ENCODE measurements around the gene CAMTA1. TPM values are rescaled to one million over a fixed set of nuclear protein-coding genes. Genes with fewer than 3 reads are reported as not detected.

CAMTA1 gene
- total RNA-seq, 1 experiment from 2014 or later, result 105 TPM

DNA sequence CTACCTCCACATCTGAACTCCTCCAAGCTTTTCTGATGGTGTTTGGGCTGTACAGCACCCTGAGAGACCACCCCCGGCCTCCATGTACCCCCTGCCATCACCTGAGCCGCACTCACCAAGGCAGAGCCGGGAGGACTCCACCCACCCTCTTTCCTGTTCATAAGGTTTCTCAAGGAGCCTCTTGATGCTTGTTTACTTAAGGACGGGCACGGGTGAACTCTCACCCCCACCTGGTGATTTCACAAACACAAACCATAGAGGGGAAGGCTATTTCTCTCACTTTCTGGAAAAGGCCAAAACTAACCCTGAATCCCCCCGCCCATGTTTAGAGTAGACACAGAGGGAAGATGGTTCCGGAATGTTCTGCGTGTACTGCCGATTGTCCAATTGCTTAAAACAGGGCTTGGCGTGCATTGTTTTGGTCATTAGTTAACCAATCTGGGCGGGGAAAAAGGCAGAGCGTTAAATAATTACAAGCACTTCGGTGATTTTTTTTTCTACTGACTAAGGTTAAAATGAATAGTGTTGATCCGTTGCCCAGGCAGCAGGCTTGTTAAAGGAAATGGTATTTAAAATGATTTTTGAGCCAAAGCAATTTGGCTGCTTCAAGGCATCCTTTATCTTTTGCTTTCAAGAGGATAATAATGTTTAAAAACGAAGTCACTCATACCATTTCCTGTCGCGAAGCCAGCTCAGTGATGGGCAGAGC lies 706.0 kb downstream of the CAMTA1 start:
- peak; percentile 38 for DNase-seq (ENCODE audit: low read depth)

DNA sequence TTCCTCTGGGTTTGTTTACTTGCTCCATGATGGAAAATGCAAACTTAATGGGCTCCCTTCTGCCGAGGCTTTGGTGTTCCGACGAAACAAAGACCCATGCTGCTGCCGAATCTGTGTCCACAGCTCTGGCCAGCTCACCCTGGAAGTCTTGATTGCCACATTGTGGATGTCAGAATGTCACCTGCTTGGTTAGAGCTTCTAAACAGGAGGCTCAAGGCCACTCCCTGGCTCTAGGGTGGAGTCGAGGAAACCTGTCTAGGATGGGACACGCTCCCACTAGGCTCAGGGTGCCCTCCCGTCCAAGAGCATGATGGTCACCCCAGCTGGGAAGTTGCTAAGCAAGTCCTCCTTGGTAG lies 706.5 kb downstream of the CAMTA1 start:
- DNase-seq (ENCODE audit: low read depth), result no peak

DNA sequence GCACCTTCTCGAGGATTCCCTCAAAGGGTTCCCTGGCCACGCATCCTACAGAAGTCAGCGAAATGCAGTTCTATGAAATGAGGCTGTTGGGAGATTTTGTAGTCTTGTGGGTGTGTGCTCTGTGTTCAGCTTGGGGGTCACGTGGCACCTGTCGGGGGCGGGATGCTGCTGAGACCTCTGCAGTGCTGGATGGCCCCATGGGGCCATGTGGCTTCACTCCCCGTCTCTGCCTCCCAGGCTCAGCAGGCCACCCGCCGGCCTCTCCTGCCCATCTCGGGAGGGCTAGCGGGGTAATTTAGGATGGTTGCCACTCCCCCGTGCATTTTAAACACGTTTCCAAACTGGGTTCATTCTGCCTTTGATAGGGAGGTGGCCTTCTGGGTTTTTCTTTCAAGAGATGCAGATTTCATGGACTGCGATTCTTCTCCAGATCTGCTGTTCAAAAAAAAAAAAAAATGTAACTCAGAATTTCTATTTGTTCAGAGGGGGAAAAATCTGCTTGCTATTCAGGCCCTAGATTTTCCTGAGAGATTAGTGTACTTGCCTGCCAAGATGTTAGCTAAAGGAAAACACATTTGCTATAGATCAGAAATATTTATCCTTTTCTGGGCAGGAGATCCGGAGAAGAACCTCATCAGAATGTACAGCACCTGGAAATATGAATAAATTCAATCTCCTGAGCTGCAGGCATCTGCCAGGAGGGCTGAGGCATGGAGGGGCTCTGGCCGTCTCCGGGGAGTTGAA lies 708.6 kb downstream of the CAMTA1 start:
- DNase-seq (ENCODE audit: low read depth), result no peak

DNA sequence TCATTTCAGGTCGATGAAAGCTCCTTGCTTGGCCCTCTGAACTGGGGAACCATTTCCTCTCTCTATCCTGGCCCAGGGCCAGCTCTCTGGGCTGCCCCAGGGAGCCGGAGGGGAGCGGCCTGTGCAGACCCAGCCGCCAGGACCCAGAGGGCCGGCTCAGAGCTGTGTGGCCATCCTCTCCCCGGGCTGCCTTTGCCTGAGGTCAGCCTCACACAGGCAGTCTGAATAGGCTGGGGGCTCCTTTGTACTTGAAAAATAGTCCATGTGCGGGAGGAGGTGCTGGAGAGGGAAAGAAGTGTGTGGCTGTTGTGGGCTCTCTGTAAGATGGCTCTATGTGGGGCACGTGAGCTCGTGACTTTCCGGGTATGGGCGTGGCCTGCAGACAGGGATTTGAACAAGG lies 710.7 kb downstream of the CAMTA1 start:
- DNase-seq (ENCODE audit: low read depth), result no peak

DNA sequence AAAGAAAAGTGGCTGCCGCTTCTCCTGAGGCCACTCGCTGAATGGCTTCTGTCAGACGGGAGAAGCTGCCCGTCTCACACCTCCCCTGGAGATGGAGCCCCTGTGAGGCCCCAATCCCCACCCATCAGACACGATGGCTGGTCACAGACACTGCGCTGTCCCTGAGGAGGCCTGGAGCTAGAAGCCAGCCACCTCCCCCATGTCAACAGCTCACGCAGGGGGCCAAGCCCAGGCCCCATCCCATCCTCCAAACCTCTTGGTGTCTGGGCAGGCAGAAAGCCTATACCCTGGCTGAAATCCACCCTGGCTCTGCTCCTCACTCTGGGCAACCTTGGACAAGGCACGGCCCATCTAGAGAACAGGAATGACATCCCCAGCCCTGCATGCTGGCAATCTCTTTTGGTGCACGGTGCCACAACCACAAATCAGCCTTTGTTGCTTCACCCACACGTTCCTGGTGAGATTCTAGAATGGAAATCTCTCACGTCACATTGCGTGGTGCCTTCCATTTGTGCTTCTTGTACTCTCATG lies 711.9 kb downstream of the CAMTA1 start:
- DNase-seq (ENCODE audit: low read depth), result no peak

DNA sequence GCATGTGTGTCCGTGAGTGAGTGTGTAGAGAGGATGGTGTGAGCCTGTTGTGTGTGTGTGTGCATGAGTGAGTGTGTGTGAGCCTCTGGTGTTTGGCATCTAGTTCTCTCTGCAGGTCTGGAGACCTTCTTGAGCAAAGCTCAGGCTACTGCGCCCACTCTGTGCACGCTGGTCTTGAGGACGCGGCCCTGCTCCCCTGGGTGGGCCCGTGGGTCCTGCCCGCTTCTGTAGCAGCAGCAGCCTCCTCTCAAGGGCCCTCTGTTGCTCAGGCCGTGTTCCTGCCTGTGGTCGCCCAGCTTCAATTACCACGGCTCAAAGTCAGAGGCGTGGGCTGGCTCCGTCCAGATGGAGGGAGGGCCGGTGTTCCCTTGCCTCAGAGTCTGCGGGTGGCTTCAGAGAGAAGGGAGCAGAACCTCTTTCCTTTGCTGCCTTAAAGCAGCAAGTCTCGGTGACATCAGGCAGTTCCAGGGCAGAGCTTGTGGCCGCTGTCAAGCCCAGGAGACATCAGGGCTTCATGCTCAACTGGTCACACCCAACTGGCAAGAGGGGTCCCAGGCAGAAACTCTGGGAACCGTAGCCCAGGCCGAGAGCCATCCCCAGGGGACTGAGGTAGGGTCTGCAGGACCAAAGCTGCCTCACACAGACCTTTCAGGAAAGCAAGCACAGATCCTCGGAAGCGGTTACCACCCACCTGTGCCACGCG lies 715.3 kb downstream of the CAMTA1 start:
- DNase-seq (ENCODE audit: low read depth), result no peak

DNA sequence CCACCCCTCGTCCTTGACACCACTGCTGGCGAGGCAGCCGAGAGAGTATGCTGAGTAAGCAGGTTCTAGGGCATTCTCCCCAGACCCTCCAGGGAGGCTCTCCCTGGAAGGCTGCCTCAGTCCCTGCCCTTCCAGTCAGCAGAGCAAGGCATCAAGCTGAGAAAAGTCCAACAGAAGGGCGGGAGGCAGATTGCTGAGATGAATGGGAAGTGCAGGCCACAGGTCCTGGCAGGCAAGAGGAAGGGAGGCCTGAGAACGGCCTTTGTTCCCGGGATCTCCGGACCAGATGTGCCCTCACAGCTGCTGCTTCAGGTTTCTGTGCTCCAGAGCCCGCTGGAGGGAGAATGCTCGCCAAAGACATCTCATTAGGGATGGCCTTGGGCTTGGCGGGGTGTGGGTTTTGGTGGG lies 715.8 kb downstream of the CAMTA1 start:
- DNase-seq (ENCODE audit: low read depth), result no peak

DNA sequence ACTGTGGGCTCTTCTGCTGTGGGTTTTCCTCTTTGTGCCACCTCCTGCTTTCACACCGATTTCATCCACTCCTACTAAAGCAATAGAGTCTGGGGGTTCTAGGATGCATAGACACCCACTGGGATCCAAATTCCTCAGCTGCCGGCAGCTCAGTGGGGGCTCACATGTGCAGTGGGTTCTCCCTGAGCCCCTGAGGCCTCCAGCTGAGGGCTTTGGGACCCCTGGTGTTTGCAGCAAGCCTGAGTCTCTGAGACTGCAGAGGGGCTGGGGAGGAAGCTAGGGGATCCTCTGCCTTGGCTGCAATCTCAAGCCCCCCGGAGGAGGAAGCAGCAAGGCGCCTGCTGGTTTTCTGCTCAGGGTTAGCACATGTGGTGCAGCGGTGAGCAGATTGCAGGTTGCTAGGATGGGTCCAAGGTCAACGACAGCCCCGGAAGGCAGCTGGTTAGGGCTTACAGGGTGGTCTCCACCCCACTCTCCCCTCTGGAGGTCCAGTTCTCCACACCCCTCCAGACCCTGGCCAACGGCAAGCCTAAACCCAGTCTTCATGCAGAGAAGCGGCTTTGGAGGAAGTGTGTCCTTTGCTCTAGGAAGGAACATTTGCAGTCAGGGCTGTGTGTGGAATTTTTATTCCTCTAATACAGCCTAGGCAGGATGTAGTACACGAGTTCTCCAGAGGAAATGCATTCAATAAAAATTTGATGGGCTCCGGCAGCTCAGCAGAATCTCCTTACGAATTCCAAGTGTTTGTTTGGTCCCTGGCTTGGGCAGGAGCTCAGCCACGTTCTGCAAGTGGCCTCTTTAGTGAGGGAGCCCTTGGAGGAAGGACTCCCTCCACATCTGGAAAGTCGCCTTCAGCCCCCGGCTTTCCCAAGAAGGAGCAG lies 716.7 kb downstream of the CAMTA1 start:
- no peak for DNase-seq (ENCODE audit: low read depth)

DNA sequence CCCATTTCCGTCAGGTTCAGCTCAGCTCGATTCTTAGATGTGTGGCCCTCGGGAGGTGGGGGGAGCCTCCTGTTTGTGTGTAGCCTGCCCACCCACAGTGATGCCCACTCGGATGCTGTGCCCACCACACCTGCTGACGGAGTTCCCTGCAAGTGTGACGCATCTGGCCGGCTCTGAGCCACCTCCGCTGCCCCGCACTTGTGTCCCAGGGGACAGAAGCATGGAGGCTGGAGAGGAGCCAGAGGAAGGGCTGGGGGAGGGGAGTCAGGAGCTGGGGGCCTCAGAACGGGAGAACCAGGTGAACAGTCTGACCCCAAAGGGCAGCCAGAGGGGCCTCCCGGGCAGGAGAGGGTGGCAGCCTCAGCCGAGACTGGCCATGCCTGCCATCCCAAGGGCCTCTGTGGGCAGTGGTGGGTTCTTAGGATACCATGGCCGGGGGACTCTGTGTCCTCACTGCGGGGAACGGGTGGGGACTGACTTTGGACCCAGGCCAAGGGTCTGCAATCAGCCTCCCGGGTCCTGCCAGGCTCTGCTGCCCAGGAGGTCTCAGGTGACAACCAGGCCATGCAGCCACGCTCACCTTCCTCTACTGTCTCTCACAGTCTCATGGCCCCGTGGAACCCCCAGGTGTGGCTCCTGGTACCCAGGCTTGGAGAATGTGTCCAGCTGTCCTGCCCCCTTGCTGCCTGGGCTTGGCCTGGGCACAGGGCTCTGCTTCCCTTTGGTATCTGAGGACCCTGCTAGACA lies 718.6 kb downstream of the CAMTA1 start:
- DNase-seq (ENCODE audit: low read depth), result no peak

DNA sequence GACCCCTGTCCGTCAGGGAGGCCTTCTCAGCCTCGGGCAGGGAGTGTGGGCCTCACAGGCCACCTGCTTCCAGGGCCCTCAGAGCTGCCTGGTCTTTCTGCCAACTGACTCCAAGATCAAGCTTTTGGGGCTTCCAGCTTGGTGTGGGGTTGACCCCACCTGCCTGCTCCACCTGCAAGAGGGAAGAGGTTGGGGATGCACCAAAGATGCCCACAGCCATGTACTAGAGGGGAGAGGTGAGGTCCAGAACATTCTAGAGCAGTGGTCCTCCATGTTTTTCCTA lies 719.1 kb downstream of the CAMTA1 start:
- no peak for DNase-seq (ENCODE audit: low read depth)

DNA sequence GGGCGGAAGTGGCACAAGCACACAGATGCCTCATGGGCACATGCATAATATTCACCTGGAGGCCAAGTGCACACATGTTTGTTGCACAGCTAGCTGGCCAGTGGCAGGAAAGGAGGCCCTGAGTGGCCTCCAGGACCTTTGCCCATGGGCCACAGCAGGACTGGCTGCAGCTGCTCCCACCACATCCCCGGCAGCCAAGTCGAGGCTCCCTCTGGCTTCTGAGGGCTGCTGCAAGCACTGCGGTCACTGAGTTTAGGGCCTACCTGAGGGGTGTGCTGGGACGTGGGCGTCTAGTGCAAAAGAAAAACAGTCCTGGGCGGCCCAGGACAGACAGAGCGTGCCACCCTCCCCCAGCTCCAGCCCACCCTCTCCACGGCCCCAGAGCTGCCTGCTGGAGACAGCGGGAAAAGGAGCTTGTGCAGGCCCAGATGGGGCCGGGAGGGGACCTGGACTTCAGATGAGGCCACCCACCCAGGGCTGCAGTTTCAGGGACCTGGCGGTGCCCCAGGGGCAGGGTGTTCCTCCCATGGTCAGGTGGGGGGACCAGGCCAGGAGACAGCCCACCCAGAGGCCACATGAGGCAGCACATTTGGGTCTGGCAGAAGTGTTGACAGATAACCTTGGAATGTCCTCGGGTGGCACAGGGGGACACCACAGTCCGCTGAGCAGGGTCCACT lies 720.0 kb downstream of the CAMTA1 start:
- DNase-seq (ENCODE audit: low read depth), result no peak

DNA sequence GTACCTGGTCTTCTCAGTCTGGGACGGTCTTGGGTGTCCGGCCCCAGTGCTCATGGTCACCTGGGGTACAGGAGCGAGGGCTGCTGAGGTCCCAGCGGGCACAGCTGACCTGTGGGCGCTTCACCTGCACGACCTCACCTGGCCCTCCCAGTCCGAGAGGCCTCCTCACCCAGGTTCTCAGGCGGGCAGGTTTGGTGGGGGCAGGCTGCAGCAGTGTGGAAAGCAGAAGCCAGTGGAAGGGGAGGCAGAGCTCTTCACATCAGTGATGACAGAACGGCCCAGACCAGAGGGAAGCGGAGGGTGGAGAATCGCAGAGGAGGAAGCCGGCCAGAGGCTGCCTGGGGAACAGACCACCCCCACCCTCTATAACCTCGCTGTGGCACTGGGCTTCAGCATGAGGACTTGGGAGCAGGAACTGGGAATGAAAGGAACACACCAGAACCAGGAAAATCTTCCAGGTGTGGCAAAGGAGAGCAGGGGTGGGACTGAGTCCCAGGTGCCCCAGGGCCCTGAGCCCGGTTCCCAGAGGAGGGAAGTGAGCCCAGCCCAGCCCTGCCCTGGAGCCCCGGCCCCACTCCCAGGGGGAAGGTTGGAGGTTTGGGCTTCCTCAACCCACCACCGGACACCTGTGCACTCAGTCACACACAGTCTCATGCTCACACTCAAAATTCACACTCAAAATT lies 720.7 kb downstream of the CAMTA1 start:
- no peak for DNase-seq (ENCODE audit: low read depth)

DNA sequence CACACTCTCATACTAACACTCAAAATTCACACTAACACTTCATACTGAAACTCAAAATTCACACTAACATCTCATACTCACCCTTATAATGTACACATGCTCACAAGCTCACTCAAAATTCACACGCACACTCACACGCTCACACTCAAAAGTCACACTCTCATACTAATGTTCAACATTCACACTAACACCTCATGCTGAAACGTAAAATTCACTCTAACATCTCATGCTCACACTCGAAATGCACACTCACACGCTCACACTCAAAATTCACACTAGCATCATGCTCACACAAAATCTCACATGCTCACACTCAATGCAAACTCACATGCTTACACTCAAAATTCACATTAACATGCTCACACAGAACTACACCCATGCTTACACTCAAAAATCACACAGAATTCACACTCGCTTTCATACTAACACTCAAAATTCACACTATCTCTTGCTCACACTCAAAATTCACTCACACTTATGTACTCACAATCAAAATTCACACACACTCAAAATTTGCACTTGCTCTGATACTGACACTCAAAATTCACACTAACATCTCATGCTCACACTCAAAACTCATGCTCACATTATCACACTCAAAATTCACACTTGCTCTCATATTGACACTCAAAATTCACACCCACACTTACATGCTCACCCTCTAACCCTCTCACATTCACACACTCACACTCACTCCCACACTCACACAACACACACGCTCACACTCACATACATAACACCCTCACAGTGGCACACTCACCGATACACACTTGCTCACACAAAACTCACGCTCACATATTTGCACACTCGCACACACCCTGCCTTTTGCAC lies 721.4 kb downstream of the CAMTA1 start:
- no peak for DNase-seq (ENCODE audit: low read depth)

DNA sequence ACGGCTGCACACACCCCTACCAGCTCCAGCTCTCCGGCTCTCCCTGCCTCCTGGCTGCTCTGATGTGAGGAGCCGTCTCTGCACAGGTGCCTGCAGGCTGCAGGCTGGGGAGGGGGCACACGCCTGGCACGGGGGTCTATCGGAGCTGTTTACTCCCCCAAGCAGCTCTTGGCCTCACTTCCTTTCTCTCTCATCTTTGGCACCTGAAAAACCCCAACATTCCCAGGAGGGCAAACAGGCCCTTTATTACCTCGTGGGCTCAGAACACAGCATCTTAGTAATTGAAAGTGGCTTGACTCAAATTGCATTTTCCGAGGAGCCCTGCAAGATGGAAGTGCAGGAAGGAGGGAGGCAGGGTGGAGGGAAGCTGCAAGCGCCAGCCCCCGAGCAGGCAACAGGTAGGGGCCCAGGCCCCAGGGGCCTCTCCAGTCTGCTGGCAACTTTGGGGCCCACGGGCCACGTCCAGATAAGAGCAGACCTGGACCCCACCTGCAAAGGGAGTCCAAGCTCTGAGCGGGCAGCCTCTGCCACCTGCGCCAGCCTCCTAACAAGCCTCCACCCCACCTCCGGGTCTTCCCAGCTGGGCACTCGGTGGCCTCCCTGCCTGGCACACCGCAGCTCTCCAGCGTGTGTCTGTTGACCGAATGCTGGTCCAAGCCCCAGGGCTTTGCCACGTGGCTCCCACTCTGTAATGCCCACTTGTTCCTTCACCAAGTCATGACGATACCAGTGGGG lies 722.2 kb downstream of the CAMTA1 start:
- DNase-seq (ENCODE audit: low read depth), result no peak

DNA sequence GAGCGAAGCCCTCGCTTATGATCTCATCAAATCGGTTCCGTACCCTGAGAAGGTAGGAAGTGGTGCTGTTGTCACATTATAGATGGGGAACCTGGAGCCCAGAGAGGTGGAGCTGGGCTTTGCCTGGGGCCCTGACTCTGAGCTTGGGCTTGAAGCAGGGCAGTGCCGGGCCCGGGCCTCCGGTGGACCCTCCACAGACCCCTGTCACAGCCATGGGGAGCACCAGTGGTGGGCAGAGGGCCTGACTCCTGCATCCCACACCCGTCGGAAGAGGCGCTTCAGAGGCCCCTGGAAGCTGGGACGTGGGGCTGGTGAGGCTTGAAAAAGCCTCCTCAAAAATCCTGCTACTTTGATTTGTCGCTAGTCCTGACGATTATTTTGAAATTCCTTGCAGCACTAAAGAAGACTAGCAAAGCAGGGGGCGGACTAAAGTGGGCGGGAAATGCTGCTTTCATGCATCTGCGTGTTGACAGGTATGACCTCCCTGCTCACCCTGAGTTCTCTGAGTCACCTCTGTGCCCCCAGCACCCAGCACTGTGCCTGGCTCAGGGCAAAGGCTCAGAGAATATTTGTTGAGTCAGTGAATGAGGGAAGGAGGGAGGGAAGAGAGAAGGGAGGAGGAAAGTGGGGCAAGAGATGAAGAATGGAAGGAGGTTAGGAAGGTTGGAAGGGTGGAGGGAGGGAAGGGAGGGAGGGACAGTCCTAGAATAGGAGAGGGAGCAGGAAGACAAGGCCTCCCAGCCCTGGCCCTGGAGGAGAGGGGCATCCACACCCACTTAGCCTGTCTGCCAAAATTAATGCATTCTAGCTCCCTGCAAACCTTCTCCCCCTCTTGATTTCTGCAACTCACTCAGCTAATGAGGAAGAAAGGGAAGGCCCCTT lies 723.0 kb downstream of the CAMTA1 start:
- DNase-seq (ENCODE audit: low read depth), result peak; percentile 26

DNA sequence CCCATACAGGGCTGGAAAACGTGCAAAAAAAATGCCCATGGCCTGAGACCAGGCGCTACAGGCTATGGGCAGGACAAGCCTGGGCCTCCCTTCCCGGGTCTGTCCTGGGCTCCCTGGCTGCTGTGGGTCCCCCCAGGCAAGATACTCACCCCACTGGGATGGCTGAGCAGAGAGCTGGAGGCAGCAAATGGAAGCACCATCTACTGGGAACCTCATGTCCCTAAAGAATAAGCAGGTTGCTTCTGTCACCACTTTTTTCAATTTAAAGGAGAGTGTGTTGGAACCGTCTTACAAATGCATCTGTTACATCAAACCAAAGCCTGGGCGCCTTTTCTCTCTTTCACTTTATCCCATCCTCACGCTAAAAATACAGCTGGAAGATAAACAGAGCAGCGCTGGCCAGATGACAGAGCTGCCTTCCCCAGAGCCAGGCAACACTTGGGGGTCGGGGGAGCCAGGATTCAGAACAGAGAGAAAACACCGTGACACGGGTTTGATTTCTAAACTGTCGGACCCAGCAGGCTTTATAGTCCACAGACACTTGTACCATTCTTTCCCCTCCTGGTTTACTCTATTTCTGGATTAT lies 723.8 kb downstream of the CAMTA1 start:
- DNase-seq (ENCODE audit: low read depth), result no peak

DNA sequence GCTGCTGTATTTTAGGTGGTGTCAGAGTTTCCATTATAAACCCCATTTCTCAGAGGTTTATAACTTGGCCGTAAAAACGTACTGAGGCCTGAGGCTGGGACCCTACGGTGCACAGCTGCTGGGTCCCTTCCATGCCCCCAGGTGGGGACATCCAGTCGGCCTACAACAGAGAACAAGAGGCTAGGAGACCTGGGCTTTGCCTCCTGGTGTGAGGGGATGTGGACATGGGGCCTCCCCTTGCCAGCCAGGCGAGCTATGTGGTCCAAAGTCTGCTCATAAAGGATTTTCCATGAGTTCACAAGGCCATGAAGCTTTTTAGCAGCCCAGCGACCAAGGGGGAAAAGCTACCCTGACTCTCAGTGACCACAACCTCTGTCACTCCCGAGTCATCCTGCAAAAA lies 724.3 kb downstream of the CAMTA1 start:
- no peak for DNase-seq (ENCODE audit: low read depth)
